GM06990 (cell line): ENCODE results near the gene SPATA31D1.

Experiments used
- DNase-seq: peaks from one replicate; pipeline ENCODE4 v3.0.0-alpha.2; 2011; ENCODE audit not compliant: insufficient read length; ENCODE audit errors: extremely low read depth
- H3K27me3 ChIP-seq: replicated peaks from 2 replicates; pipeline ENCODE4 v1.6.0; 2011; ENCODE audit warnings: low read length; ENCODE audit not compliant: control insufficient read depth, insufficient read depth
- H3K36me3 ChIP-seq: 2 replicates; pipeline ENCODE4 v1.5.1; 2011; ENCODE audit warnings: low read length; ENCODE audit not compliant: control insufficient read depth, insufficient read depth
- H3K4me3 ChIP-seq: replicated peaks from 2 replicates; pipeline ENCODE4 v1.5.1; 2011; ENCODE audit warnings: low read depth, mild to moderate bottlenecking, control low read depth, low read length
- CTCF ChIP-seq: IDR thresholded peaks from 2 replicates; pipeline ENCODE4 v1.5.1; 2011; ENCODE audit warnings: low read length, control low read depth, mild to moderate bottlenecking, inconsistent platforms; ENCODE audit not compliant: insufficient read depth, poor library complexity, severe bottlenecking

The SPATA31D1 gene

GRCh38 chr9:82024908-82025307, 36.3 kb downstream of the SPATA31D1 start:
- H3K4me3 ChIP-seq: no peak overlapping the region

GRCh38 chr9:82031538-82032280, 43.1 kb downstream of the SPATA31D1 start:
- H3K36me3 ChIP-seq: no peaks in the 10 kb centered on the region
- TF ChIP-seq CTCF: no peak
- DNase-seq: no peak
- H3K27me3 ChIP-seq: no peaks in the 10 kb centered on the region
- H3K4me3 ChIP-seq: no peak overlapping the region

More at GRCh38 chr9:82024908-82025307, 36.3 kb downstream of the SPATA31D1 start:
- DNase-seq: no peak
- no peak for TF ChIP-seq CTCF
- Histone ChIP-seq H3K36me3 (no peaks in the 10 kb centered on the region), H3K27me3 (no peaks in the 10 kb centered on the region)

- Histone ChIP-seq H3K4me3 (no peak overlapping the region), H3K27me3 (no peaks in the 10 kb centered on the region), H3K36me3 (no peaks in the 10 kb centered on the region)
- no peak for DNase-seq
- TF ChIP-seq CTCF: no peak
Observed at GRCh38 chr9:82034956-82035731, 46.6 kb downstream of the SPATA31D1 start.

GRCh38 chr9:82036086-82036485, 47.5 kb downstream of the SPATA31D1 start:
- no peaks in the 10 kb centered on the region for H3K27me3 ChIP-seq
- H3K36me3 ChIP-seq: no peaks in the 10 kb centered on the region
- no peak for TF ChIP-seq CTCF
- no peak overlapping the region for H3K4me3 ChIP-seq
- no peak for DNase-seq

GRCh38 chr9:82037126-82037525, 48.6 kb downstream of the SPATA31D1 start:
- no peak for DNase-seq
- TF ChIP-seq CTCF: no peak
- Histone ChIP-seq H3K4me3 (no peak overlapping the region), H3K27me3 (no peaks in the 10 kb centered on the region), H3K36me3 (no peaks in the 10 kb centered on the region)
